Osteoblast (primary cell): ENCODE results near the gene GCKR. TPM values are rescaled to one million over a fixed set of nuclear protein-coding genes. Genes with fewer than 3 reads are reported as not detected.
"Not testable (repeated sequence)": the region's sequence is repeated elsewhere in the genome, so short reads cannot be mapped to it uniquely, and the experiment has no call there.

Experiments used
- DNase-seq: peaks from one replicate; pipeline ENCODE4 v3.0.0; 2011; ENCODE audit warnings: low spot score, mixed read lengths; ENCODE audit not compliant: insufficient read length; ENCODE audit errors: missing footprints
- H2AFZ ChIP-seq: 2 replicates; pipeline ENCODE4 v1.6.0; 2011; ENCODE audit warnings: mild to moderate bottlenecking, low read length
- H3K27ac ChIP-seq: 2 replicates; pipeline ENCODE4 v1.5.1; 2011; ENCODE audit warnings: mild to moderate bottlenecking, low read depth, low read length, moderate library complexity
- H3K27me3 ChIP-seq: 2 replicates; pipeline ENCODE4 v1.6.0; 2012; ENCODE audit warnings: mild to moderate bottlenecking, control low read depth, inconsistent platforms, low read length, moderate library complexity; ENCODE audit not compliant: insufficient read depth
- H3K36me3 ChIP-seq: 2 replicates; pipeline ENCODE4 v1.5.1; 2011; ENCODE audit warnings: mild to moderate bottlenecking, low read length, control low read depth, moderate library complexity; ENCODE audit not compliant: insufficient read depth
- H3K4me1 ChIP-seq: 2 replicates; pipeline ENCODE4 v1.5.1; 2011; ENCODE audit warnings: mild to moderate bottlenecking, low read length, control low read depth, moderate library complexity; ENCODE audit not compliant: insufficient read depth
- H3K4me2 ChIP-seq: 2 replicates; pipeline ENCODE4 v1.6.0; 2011; ENCODE audit warnings: mild to moderate bottlenecking, low read length; ENCODE audit not compliant: insufficient read depth
- H3K4me3 ChIP-seq: fragments of 200-600 bp; sonication (generic); 3 replicates; pipeline ENCODE4 v1.5.1; 2012; ENCODE audit warnings: mild to moderate bottlenecking, low read length, inconsistent platforms; ENCODE audit not compliant: insufficient read depth
- H3K79me2 ChIP-seq: 2 replicates; pipeline ENCODE4 v1.6.0; 2012; ENCODE audit warnings: mild to moderate bottlenecking, low read length, control low read depth, inconsistent platforms; ENCODE audit not compliant: insufficient read depth
- H3K9me3 ChIP-seq: 2 replicates; pipeline ENCODE4 v1.5.1; 2011; ENCODE audit warnings: low read depth, low read length, control low read depth
- H4K20me1 ChIP-seq: 2 replicates; pipeline ENCODE4 v1.6.0; 2012; ENCODE audit warnings: mild to moderate bottlenecking, low read length, control low read depth; ENCODE audit not compliant: insufficient read depth
- CTCF ChIP-seq: IDR thresholded peaks from 2 replicates; pipeline ENCODE4 v1.5.1; 2011; ENCODE audit warnings: mild to moderate bottlenecking, low read depth, low read length, moderate library complexity; ENCODE audit errors: extremely low read depth
- total RNA-seq: library from RNA; depleted of rRNA; stranded (reverse); fragments of >200 nt; gene quantifications from 2 replicates; pipeline ENCODE4 v1.2.3, GENCODE V29; 2012

Gene GCKR
- total RNA-seq, 1 donor: 1.4 TPM

GRCh38 chr2:27531983-27532382 is 35.3 kb downstream of the GCKR start:
- TF ChIP-seq CTCF: no peak
- no peak overlapping the region for H3K27ac ChIP-seq
- no peaks in the 10 kb centered on the region for H4K20me1 ChIP-seq
- H3K4me2 ChIP-seq: no peak overlapping the region
- H3K4me3 ChIP-seq: no peak overlapping the region
- no peaks in the 10 kb centered on the region for H3K4me1 ChIP-seq
- H3K9me3 ChIP-seq: no peaks in the 10 kb centered on the region
- no peak for DNase-seq
- no peaks in the 10 kb centered on the region for H3K36me3 ChIP-seq
- H2AFZ ChIP-seq: no peak overlapping the region
- no peaks in the 10 kb centered on the region for H3K79me2 ChIP-seq
- no peaks in the 10 kb centered on the region for H3K27me3 ChIP-seq

- peaks cover 3% of the 10 kb centered on the region for H3K27me3 ChIP-seq
- no peaks in the 10 kb centered on the region for H3K4me1 ChIP-seq
- DNase-seq: no peak
- H2AFZ ChIP-seq: no peak overlapping the region
- H4K20me1 ChIP-seq: no peaks in the 10 kb centered on the region
- TF ChIP-seq CTCF: no peak
- H3K79me2 ChIP-seq: no peaks in the 10 kb centered on the region
- no peaks in the 10 kb centered on the region for H3K9me3 ChIP-seq
- H3K4me3 ChIP-seq: no peak overlapping the region
- H3K4me2 ChIP-seq: no peak overlapping the region
- no peaks in the 10 kb centered on the region for H3K36me3 ChIP-seq
- no peak overlapping the region for H3K27ac ChIP-seq
Measured at GRCh38 chr2:27537287-27537686, 40.6 kb downstream of the GCKR start.

GRCh38 chr2:27538839-27539450 is 42.3 kb downstream of the GCKR start:
- H3K79me2 ChIP-seq, H3K27ac ChIP-seq, H3K4me1 ChIP-seq: not testable (repeated sequence)

GRCh38 chr2:27539649-27540048 is 43.0 kb downstream of the GCKR start:
- H3K4me1 ChIP-seq, H3K9me3 ChIP-seq, H3K79me2 ChIP-seq, H3K36me3 ChIP-seq, H4K20me1 ChIP-seq, H2AFZ ChIP-seq, DNase-seq, H3K4me3 ChIP-seq, H3K27me3 ChIP-seq, H3K4me2 ChIP-seq, H3K27ac ChIP-seq: not testable (repeated sequence)

More at GRCh38 chr2:27538839-27539450, 42.3 kb downstream of the GCKR start:
- not testable (repeated sequence) for H3K4me2 ChIP-seq, H2AFZ ChIP-seq, H3K27me3 ChIP-seq, DNase-seq, H4K20me1 ChIP-seq, H3K36me3 ChIP-seq, H3K9me3 ChIP-seq, H3K4me3 ChIP-seq

- no peak overlapping the region for H3K4me2 ChIP-seq
- H3K9me3 ChIP-seq: no peaks in the 10 kb centered on the region
- TF ChIP-seq CTCF: no peak
- no peaks in the 10 kb centered on the region for H3K36me3 ChIP-seq
- H3K79me2 ChIP-seq: no peaks in the 10 kb centered on the region
- no peaks in the 10 kb centered on the region for H3K4me1 ChIP-seq
- H3K27ac ChIP-seq: no peak overlapping the region
- no peak for DNase-seq
- no peaks in the 10 kb centered on the region for H3K27me3 ChIP-seq
- H4K20me1 ChIP-seq: no peaks in the 10 kb centered on the region
- no peak overlapping the region for H3K4me3 ChIP-seq
- no peak overlapping the region for H2AFZ ChIP-seq
Measured at GRCh38 chr2:27544143-27544821, 47.6 kb downstream of the GCKR start.
